ENCODE measurements around the gene OLFM4. TPM values are rescaled to one million over a fixed set of nuclear protein-coding genes. Genes with fewer than 3 reads are reported as not detected.
A peak's percentile ranks its signal among the peaks of the same experiment; 100 is the strongest.

Gene OLFM4
- total RNA-seq, 2 donors from 2014 or later = 55.4 to 172 TPM

- Histone ChIP-seq H3K4me1 (replicated peaks) (peaks cover 5% of the 10 kb centered on the region), H3K4me3 (no peak overlapping the region), H3K27ac (no peak overlapping the region), H3K27me3 (replicated peaks; ENCODE audit: insufficient read depth) (no peaks in the 10 kb centered on the region), H3K36me3 (no peaks in the 10 kb centered on the region), H3K9me3 (no peaks in the 10 kb centered on the region)
- intact Hi-C loops (cut with DNase I) = no loop called here
- DNase-seq (ENCODE audit: low spot score) = no peak
- TF ChIP-seq POLR2A (IDR thresholded peaks at IDR 0.05) (no peak), POLR2AphosphoS5 (IDR thresholded peaks at IDR 0.05) (no peak)
- TF ChIP-seq, protein P1, sequence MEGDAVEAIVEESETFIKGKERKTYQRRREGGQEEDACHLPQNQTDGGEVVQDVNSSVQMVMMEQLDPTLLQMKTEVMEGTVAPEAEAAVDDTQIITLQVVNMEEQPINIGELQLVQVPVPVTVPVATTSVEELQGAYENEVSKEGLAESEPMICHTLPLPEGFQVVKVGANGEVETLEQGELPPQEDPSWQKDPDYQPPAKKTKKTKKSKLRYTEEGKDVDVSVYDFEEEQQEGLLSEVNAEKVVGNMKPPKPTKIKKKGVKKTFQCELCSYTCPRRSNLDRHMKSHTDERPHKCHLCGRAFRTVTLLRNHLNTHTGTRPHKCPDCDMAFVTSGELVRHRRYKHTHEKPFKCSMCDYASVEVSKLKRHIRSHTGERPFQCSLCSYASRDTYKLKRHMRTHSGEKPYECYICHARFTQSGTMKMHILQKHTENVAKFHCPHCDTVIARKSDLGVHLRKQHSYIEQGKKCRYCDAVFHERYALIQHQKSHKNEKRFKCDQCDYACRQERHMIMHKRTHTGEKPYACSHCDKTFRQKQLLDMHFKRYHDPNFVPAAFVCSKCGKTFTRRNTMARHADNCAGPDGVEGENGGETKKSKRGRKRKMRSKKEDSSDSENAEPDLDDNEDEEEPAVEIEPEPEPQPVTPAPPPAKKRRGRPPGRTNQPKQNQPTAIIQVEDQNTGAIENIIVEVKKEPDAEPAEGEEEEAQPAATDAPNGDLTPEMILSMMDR (IDR thresholded peaks at IDR 0.05) = no peak
- WGBS = 90% methylated on average over 5 of the region's 5 CpGs
Measured at GRCh38 chr13:52997951-52998876, 30.4 kb upstream of the OLFM4 start.

DNA sequence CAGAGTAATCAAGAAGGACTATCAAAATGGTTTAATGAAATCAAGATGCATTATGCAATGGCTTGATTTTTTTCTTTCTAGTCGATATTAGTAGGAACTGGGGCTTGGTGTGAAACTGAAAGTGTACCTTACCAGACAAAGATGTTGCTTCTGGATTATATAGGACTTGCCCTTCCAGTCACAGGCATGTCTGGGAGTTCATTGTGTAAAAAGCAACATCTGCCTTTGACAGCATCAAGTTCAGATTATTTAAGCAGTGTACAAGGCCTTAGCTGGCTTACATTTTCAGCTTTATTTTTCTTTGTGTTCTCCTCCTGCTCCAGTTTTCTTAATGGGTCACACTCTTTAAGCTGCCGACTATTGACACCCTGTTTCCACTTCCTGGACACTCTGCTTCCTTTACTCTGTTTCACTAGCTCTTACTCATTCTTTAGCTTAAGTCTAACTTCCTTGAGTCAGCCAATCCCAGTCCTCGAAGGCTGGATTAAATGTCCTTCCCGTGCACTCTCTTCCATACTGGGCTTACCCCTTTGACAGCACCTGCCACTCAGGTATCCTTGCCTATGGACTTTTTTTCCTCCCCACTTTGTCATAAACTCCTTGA, 29.4 kb upstream of the OLFM4 start:
- TF ChIP-seq, protein P1 (IDR thresholded peaks at IDR 0.05) = no peak
- no peak for TF ChIP-seq POLR2A (IDR thresholded peaks at IDR 0.05)
- TF ChIP-seq POLR2AphosphoS5 (IDR thresholded peaks at IDR 0.05) = no peak
- whole genome bisulfite sequencing = 64% methylated on average over 4 of the region's 4 CpGs
- Histone ChIP-seq H3K4me3 (no peak overlapping the region), H3K36me3 (no peaks in the 10 kb centered on the region), H3K27ac (no peak overlapping the region), H3K4me1 (replicated peaks) (peaks cover 5% of the 10 kb centered on the region), H3K9me3 (no peaks in the 10 kb centered on the region), H3K27me3 (replicated peaks; ENCODE audit: insufficient read depth) (no peaks in the 10 kb centered on the region)
- DNase-seq (ENCODE audit: low spot score) = no peak
- intact Hi-C loops (cut with DNase I) = no loop called here

- TF ChIP-seq, protein P1 (IDR thresholded peaks at IDR 0.05) = no peak
- TF ChIP-seq POLR2AphosphoS5 (IDR thresholded peaks at IDR 0.05) (peak; percentile 79), POLR2A (IDR thresholded peaks at IDR 0.05) (no peak)
- Histone ChIP-seq H3K27me3 (replicated peaks; ENCODE audit: insufficient read depth) (no peaks in the 10 kb centered on the region), H3K27ac (no peak overlapping the region), H3K36me3 (no peaks in the 10 kb centered on the region), H3K9me3 (no peaks in the 10 kb centered on the region), H3K4me1 (replicated peaks) (peaks cover 5% of the 10 kb centered on the region), H3K4me3 (no peak overlapping the region)
- intact Hi-C loops (cut with DNase I) = no loop called here
- WGBS = 47% methylated on average over 4 of the region's 4 CpGs
- DNase-seq (ENCODE audit: low spot score) = peak; percentile 16
Measured at GRCh38 chr13:53001444-53002225, 27.0 kb upstream of the OLFM4 start.

GRCh38 chr13:53004573-53004972, 24.0 kb upstream of the OLFM4 start:
- no peaks in the 10 kb centered on the region for H3K9me3 ChIP-seq
- H3K27ac ChIP-seq = no peak overlapping the region
- WGBS = 85% methylated on average over 2 of the region's 2 CpGs
- H3K4me3 ChIP-seq = no peak overlapping the region
- TF ChIP-seq POLR2AphosphoS5 (IDR thresholded peaks at IDR 0.05) = no peak
- TF ChIP-seq, protein P1 (IDR thresholded peaks at IDR 0.05) = no peak
- TF ChIP-seq POLR2A (IDR thresholded peaks at IDR 0.05) = no peak
- intact Hi-C loops (cut with DNase I) = no loop called here
- H3K27me3 ChIP-seq (replicated peaks; ENCODE audit: insufficient read depth) = no peaks in the 10 kb centered on the region
- peaks cover 5% of the 10 kb centered on the region for H3K4me1 ChIP-seq (replicated peaks)
- no peaks in the 10 kb centered on the region for H3K36me3 ChIP-seq
- no peak for DNase-seq (ENCODE audit: low spot score)
